ENCODE results near the gene MACROH2A1. TPM values are rescaled to one million over a fixed set of nuclear protein-coding genes. Genes with fewer than 3 reads are reported as not detected.

Gene MACROH2A1
- total and polyA plus RNA-seq, 2 experiments from 2014 or later, result 115 to 125 TPM

GRCh38 chr5:135312255-135312935 lies 86.6 kb downstream of the MACROH2A1 start:
- 94 to 95% methylated on average over 10 of the region's 10 CpGs for WGBS, 2 experiments (ENCODE audit: low coverage in 1 of 2, low lambda C conversion rate in 2 of 2, missing lambda C conversion rate in 2 of 2)
- Histone ChIP-seq H3K9ac (no peak overlapping the region), H3K27me3 (replicated peaks; ENCODE audit: insufficient read depth) (no peaks in the 10 kb centered on the region), H2AFZ (no peak overlapping the region), H3K4me2 (ENCODE audit: unreplicated experiment) (no peak overlapping the region), H4K20me1 (ENCODE audit: insufficient read depth) (no peaks in the 10 kb centered on the region), H3K9me2 (ENCODE audit: insufficient read depth) (no peaks in the 10 kb centered on the region), H3F3A (ENCODE audit: insufficient read depth) (peaks cover 21% of the 10 kb centered on the region), H3K9me3 (ENCODE audit: low read depth) (no peaks in the 10 kb centered on the region), H3K4me3 (no peak overlapping the region), H3K27ac (no peak overlapping the region), H3K4me1 (ENCODE audit: insufficient read depth) (peaks cover 26% of the 10 kb centered on the region), H3K36me3 (ENCODE audit: low read depth) (no peaks in the 10 kb centered on the region), H3K79me2 (ENCODE audit: insufficient read depth) (no peaks in the 10 kb centered on the region)
- TF ChIP-seq EZH2phosphoT487 (IDR thresholded peaks at IDR 0.05; ENCODE audit: insufficient read depth, low read depth), result no peak
- TF ChIP-seq EZH2 (IDR thresholded peaks at IDR 0.05; ENCODE audit: insufficient read depth, poor library complexity, severe bottlenecking), result no peak
- in situ Hi-C loops (cut with MboI), result no loop called here
- DNase-seq, result peak; percentile 28

GRCh38 chr5:135310328-135310989 lies 88.6 kb downstream of the MACROH2A1 start:
- Histone ChIP-seq H3K4me3 (no peak overlapping the region), H3K27me3 (replicated peaks; ENCODE audit: insufficient read depth) (no peaks in the 10 kb centered on the region), H3K79me2 (ENCODE audit: insufficient read depth) (no peaks in the 10 kb centered on the region), H2AFZ (no peak overlapping the region), H3F3A (ENCODE audit: insufficient read depth) (peaks cover 21% of the 10 kb centered on the region), H3K4me1 (ENCODE audit: insufficient read depth) (peaks cover 26% of the 10 kb centered on the region), H3K9me3 (ENCODE audit: low read depth) (no peaks in the 10 kb centered on the region), H3K9ac (no peak overlapping the region), H3K27ac (no peak overlapping the region), H3K36me3 (ENCODE audit: low read depth) (no peaks in the 10 kb centered on the region), H3K9me2 (ENCODE audit: insufficient read depth) (no peaks in the 10 kb centered on the region), H3K4me2 (ENCODE audit: unreplicated experiment) (peak overlapping the region; percentile 36), H4K20me1 (ENCODE audit: insufficient read depth) (no peaks in the 10 kb centered on the region)
- in situ Hi-C loops (cut with MboI), result no loop called here
- WGBS, 2 experiments (ENCODE audit: low coverage in 1 of 2, low lambda C conversion rate in 2 of 2, missing lambda C conversion rate in 2 of 2), result 53 to 58% methylated on average over 5 of the region's 5 CpGs
- TF ChIP-seq EZH2phosphoT487 (IDR thresholded peaks at IDR 0.05; ENCODE audit: insufficient read depth, low read depth) (no peak), EZH2 (IDR thresholded peaks at IDR 0.05; ENCODE audit: insufficient read depth, poor library complexity, severe bottlenecking) (no peak)
- peak; percentile 64 for DNase-seq

GRCh38 chr5:135309391-135310327 lies 89.4 kb downstream of the MACROH2A1 start:
- Histone ChIP-seq H4K20me1 (ENCODE audit: insufficient read depth) (no peaks in the 10 kb centered on the region), H3K4me3 (no peak overlapping the region), H3K27ac (no peak overlapping the region), H3K4me1 (ENCODE audit: insufficient read depth) (peaks cover 26% of the 10 kb centered on the region), H3K4me2 (ENCODE audit: unreplicated experiment) (peak overlapping the region; percentile 36), H3K27me3 (replicated peaks; ENCODE audit: insufficient read depth) (no peaks in the 10 kb centered on the region), H3K36me3 (ENCODE audit: low read depth) (no peaks in the 10 kb centered on the region), H3K79me2 (ENCODE audit: insufficient read depth) (no peaks in the 10 kb centered on the region), H3K9me2 (ENCODE audit: insufficient read depth) (no peaks in the 10 kb centered on the region), H3K9ac (no peak overlapping the region), H3F3A (ENCODE audit: insufficient read depth) (peaks cover 21% of the 10 kb centered on the region), H3K9me3 (ENCODE audit: low read depth) (no peaks in the 10 kb centered on the region), H2AFZ (no peak overlapping the region)
- peak; percentile 59 for DNase-seq
- 74 to 75% methylated on average over 7 of the region's 7 CpGs for WGBS, 2 experiments (ENCODE audit: low coverage in 1 of 2, low lambda C conversion rate in 2 of 2, missing lambda C conversion rate in 2 of 2)
- TF ChIP-seq EZH2 (IDR thresholded peaks at IDR 0.05; ENCODE audit: insufficient read depth, poor library complexity, severe bottlenecking) (no peak), EZH2phosphoT487 (IDR thresholded peaks at IDR 0.05; ENCODE audit: insufficient read depth, low read depth) (no peak)
- in situ Hi-C loops (cut with MboI), result no loop called here

GRCh38 chr5:135308752-135309151 lies 90.3 kb downstream of the MACROH2A1 start:
- Histone ChIP-seq H3K79me2 (ENCODE audit: insufficient read depth) (no peaks in the 10 kb centered on the region), H3K4me3 (no peak overlapping the region), H3K4me2 (ENCODE audit: unreplicated experiment) (no peak overlapping the region), H3F3A (ENCODE audit: insufficient read depth) (peaks cover 21% of the 10 kb centered on the region), H4K20me1 (ENCODE audit: insufficient read depth) (no peaks in the 10 kb centered on the region), H3K4me1 (ENCODE audit: insufficient read depth) (peaks cover 26% of the 10 kb centered on the region), H3K9me2 (ENCODE audit: insufficient read depth) (no peaks in the 10 kb centered on the region), H3K27ac (no peak overlapping the region), H3K9ac (no peak overlapping the region), H3K9me3 (ENCODE audit: low read depth) (no peaks in the 10 kb centered on the region), H3K36me3 (ENCODE audit: low read depth) (no peaks in the 10 kb centered on the region), H3K27me3 (replicated peaks; ENCODE audit: insufficient read depth) (no peaks in the 10 kb centered on the region), H2AFZ (no peak overlapping the region)
- no peak for TF ChIP-seq EZH2phosphoT487 (IDR thresholded peaks at IDR 0.05; ENCODE audit: insufficient read depth, low read depth)
- no peak for TF ChIP-seq EZH2 (IDR thresholded peaks at IDR 0.05; ENCODE audit: insufficient read depth, poor library complexity, severe bottlenecking)
- in situ Hi-C loops (cut with MboI), result no loop called here
- peak; percentile 61 for DNase-seq
- WGBS, 2 experiments (ENCODE audit: low coverage in 1 of 2, low lambda C conversion rate in 2 of 2, missing lambda C conversion rate in 2 of 2), result 50 to 57% methylated on average over 5 of the region's 5 CpGs
